ENCODE results near the gene IKZF2. TPM values are rescaled to one million over a fixed set of nuclear protein-coding genes. Genes with fewer than 3 reads are reported as not detected.
A peak's percentile ranks its signal among the peaks of the same experiment; 100 is the strongest.

IKZF2 gene
- total RNA-seq, 1 donor from 2014 or later: 9.2 TPM

- TF ChIP-seq, protein P1, sequence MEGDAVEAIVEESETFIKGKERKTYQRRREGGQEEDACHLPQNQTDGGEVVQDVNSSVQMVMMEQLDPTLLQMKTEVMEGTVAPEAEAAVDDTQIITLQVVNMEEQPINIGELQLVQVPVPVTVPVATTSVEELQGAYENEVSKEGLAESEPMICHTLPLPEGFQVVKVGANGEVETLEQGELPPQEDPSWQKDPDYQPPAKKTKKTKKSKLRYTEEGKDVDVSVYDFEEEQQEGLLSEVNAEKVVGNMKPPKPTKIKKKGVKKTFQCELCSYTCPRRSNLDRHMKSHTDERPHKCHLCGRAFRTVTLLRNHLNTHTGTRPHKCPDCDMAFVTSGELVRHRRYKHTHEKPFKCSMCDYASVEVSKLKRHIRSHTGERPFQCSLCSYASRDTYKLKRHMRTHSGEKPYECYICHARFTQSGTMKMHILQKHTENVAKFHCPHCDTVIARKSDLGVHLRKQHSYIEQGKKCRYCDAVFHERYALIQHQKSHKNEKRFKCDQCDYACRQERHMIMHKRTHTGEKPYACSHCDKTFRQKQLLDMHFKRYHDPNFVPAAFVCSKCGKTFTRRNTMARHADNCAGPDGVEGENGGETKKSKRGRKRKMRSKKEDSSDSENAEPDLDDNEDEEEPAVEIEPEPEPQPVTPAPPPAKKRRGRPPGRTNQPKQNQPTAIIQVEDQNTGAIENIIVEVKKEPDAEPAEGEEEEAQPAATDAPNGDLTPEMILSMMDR (IDR thresholded peaks at IDR 0.05): no peak
- H3K9me3 Mint-ChIP-seq (ENCODE audit: low read depth): no peaks in the 10 kb centered on the region
- no peak for DNase-seq (ENCODE audit: low spot score)
- no peaks in the 10 kb centered on the region for H3K27me3 Mint-ChIP-seq (ENCODE audit: low read depth)
- H3K4me1 Mint-ChIP-seq (ENCODE audit: low read depth): peaks cover 46% of the 10 kb centered on the region
- no peak overlapping the region for H3K27ac Mint-ChIP-seq (ENCODE audit: unreplicated experiment)
- H3K36me3 Mint-ChIP-seq (ENCODE audit: low read depth): no peaks in the 10 kb centered on the region
- no peak overlapping the region for H3K4me3 Mint-ChIP-seq (ENCODE audit: unreplicated experiment)
Observed at GRCh38 chr2:213080969-213081617, 70.3 kb downstream of the IKZF2 start.

DNA sequence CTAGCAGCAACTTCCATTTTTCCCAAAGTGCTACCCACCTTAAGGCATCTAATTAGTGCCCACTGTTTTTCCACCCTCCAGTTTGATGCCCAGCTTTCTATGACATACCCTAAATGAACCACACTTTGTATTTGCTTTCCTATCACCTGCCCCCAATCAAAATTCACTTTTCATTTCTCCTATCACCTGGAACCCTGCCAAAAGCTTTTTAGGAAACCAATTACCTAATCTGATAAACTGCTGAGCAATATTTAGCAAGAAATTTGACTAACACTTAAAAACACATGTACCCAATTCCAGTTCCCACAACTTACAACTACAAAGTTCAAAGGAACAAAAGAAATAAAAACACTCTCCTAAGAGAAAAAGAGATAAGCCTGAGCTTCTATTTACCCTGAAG, 71.7 kb downstream of the IKZF2 start:
- no peak for DNase-seq (ENCODE audit: low spot score)
- H3K9me3 Mint-ChIP-seq (ENCODE audit: low read depth): no peaks in the 10 kb centered on the region
- H3K36me3 Mint-ChIP-seq (ENCODE audit: low read depth): no peaks in the 10 kb centered on the region
- TF ChIP-seq, protein P1 (IDR thresholded peaks at IDR 0.05): no peak
- no peak overlapping the region for H3K4me3 Mint-ChIP-seq (ENCODE audit: unreplicated experiment)
- H3K27me3 Mint-ChIP-seq (ENCODE audit: low read depth): no peaks in the 10 kb centered on the region
- H3K4me1 Mint-ChIP-seq (ENCODE audit: low read depth): peaks cover 39% of the 10 kb centered on the region
- no peak overlapping the region for H3K27ac Mint-ChIP-seq (ENCODE audit: unreplicated experiment)

DNA sequence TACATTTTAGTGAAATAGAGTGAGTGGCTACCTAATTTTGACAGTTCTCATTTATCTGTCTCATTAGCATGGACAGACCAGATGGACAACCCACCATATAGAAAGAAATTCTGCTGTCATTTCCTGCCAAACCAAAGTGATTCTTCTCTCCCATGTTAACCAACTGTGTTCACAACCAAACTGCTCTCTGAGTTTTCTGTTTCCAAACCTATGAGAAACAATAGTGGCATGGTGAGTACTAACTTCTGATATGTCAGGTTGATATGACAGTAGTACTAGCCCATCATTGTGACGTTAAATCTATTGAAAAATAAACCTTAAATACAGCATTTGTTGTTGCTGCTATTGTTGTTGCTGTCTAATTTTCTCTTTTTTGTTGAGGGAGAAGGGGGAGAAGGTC, 72.7 kb downstream of the IKZF2 start:
- H3K27me3 Mint-ChIP-seq (ENCODE audit: low read depth): no peaks in the 10 kb centered on the region
- peaks cover 29% of the 10 kb centered on the region for H3K4me1 Mint-ChIP-seq (ENCODE audit: low read depth)
- no peak for DNase-seq (ENCODE audit: low spot score)
- H3K36me3 Mint-ChIP-seq (ENCODE audit: low read depth): no peaks in the 10 kb centered on the region
- TF ChIP-seq, protein P1 (IDR thresholded peaks at IDR 0.05): no peak
- H3K27ac Mint-ChIP-seq (ENCODE audit: unreplicated experiment): no peak overlapping the region
- H3K9me3 Mint-ChIP-seq (ENCODE audit: low read depth): no peaks in the 10 kb centered on the region
- no peak overlapping the region for H3K4me3 Mint-ChIP-seq (ENCODE audit: unreplicated experiment)

- Mint-ChIP-seq H3K36me3 (ENCODE audit: low read depth) (no peaks in the 10 kb centered on the region), H3K4me3 (ENCODE audit: unreplicated experiment) (no peak overlapping the region), H3K27ac (ENCODE audit: unreplicated experiment) (peak overlapping the region; percentile 6), H3K4me1 (ENCODE audit: low read depth) (peaks cover 43% of the 10 kb centered on the region), H3K9me3 (ENCODE audit: low read depth) (no peaks in the 10 kb centered on the region), H3K27me3 (ENCODE audit: low read depth) (no peaks in the 10 kb centered on the region)
- DNase-seq (ENCODE audit: low spot score): no peak
- TF ChIP-seq, protein P1 (IDR thresholded peaks at IDR 0.05): no peak
Observed at GRCh38 chr2:213069531-213069930, 81.9 kb downstream of the IKZF2 start.

DNA sequence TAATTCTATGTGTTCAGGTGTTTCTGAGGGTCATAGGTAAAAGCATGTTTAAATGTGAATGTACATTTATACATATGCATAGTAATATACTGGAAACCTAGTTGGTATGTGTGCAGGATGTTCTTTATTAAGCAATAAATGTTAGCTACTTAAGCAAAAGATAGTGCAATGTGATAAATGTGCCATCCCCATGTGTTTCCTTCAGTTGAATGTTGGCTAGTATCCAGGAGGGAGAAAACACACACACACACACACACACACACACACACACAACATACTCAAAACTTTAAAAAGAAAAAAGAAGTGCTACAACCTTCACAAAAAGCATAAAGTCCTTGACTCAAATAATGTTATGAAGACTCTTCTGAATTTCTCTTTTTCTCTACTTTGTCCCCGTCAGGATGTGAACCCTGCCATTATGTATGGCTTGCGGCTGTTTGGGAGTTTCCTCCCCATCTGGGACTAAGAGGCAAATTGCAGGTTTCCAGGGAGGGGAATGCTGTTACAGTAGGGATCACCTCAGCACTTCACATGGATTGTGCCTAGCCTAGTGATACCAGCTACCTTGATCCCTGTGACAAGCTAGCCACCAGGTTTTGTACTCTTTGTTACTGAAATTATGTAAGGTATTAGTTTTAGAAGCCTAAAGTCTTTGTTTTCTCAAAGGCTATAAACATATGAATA, 82.6 kb downstream of the IKZF2 start:
- DNase-seq (ENCODE audit: low spot score): no peak
- H3K9me3 Mint-ChIP-seq (ENCODE audit: low read depth): no peaks in the 10 kb centered on the region
- H3K27me3 Mint-ChIP-seq (ENCODE audit: low read depth): no peaks in the 10 kb centered on the region
- no peaks in the 10 kb centered on the region for H3K36me3 Mint-ChIP-seq (ENCODE audit: low read depth)
- H3K4me1 Mint-ChIP-seq (ENCODE audit: low read depth): peaks cover 43% of the 10 kb centered on the region
- H3K4me3 Mint-ChIP-seq (ENCODE audit: unreplicated experiment): no peak overlapping the region
- no peak overlapping the region for H3K27ac Mint-ChIP-seq (ENCODE audit: unreplicated experiment)
- TF ChIP-seq, protein P1 (IDR thresholded peaks at IDR 0.05): no peak
